GM18526 (cell line): ENCODE data around the gene SHOC1.

ENCODE experiments used
- POLR2A ChIP-seq: IDR thresholded peaks from 3 replicates; pipeline ENCODE4 v1.6.1; 2011; ENCODE audit not compliant: insufficient read length; ENCODE audit errors: extremely low read depth

SHOC1 gene

DNA sequence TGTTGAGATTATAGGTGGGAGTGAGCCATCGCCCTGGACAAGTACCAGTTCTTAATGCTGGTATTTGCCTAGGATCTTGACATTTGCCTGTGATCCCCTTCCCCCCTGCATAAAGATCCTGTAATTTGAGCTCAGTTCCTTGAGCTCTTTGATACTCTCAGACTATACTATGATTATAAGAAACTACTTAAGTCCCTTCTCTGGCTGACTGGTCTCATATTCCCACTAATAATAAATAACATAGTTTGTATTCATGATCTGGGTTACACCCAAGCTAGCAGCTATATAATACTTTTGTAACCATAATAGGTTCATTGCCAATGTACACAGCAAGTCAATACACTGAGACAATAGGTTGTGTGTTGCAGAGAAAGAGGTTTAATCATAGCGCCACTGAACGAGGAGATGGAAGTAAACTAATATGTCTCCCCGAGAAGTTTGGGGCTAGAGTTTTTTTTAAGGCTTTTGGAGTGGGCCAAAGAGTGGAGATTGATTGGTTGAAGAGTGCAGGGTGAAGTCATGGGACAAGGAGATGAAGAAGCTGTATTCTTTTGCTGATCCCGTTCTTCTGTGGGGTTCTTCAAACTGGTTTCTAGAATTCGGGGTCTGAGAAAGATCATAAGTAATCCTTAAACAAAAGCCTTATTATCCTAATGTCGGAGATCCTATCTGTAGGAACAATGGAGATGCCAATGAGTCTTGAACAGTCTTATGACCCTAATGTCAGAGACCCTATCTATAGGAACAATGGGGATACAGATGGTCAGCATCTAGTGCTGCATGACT is 20.7 kb upstream of the SHOC1 start:
- TF ChIP-seq POLR2A: no peak

DNA sequence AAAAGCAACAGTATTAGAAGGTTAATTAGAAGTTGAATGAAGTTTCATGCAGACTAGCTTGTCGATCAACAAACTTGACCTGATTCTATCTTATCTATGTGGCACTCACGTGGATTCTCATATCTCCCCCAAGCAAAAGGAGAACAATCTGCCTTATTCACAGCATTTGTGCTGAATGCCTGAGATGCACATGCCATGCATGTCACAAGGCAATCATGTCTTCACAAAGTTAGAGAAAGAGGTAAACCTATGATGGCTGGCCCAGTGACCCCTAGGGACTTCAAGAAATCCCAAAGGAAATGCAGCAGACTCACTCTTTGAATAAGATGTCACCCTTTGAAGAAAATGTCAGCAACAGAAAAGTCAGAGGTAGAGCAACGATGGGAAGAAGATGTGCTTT is 17.6 kb upstream of the SHOC1 start:
- TF ChIP-seq POLR2A: no peak

DNA sequence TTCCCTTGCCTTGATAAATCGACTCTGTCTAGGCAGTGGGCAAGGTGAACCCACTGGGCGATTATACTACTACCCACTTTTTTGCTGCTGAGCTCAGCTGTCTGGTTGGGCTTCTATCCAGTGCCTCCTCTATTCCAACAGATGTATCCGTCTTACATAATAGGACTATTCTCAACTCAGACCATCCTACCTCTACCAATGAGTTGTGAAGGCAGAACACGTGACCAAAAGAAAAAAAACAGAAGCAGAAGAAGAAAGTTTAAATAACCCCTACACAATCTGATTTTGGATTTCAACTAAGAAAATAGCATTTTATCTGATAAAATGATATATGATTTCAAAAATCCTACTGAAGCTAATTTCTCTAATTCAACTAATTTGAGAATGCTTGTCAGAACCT is 16.2 kb upstream of the SHOC1 start:
- TF ChIP-seq POLR2A: no peak

DNA sequence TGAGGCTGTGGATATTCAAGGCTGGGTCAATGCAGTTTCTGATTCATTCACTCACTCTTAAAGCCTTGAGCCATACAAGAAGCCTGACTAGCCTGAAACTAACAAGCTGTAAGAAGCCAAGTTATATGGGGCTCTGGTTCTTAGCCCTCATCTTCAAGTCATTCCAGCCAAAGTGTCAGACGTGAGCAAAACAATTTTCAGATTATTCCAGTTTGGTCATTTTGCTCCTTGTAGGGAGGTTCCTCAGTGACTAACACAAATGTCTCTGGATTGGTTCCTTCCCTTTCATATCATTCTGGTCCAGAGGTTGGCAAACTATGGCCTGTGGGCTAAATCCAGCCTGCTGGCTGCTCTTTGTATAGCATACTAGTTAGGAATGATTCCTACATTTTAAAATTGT is 12.5 kb upstream of the SHOC1 start:
- TF ChIP-seq POLR2A: no peak

DNA sequence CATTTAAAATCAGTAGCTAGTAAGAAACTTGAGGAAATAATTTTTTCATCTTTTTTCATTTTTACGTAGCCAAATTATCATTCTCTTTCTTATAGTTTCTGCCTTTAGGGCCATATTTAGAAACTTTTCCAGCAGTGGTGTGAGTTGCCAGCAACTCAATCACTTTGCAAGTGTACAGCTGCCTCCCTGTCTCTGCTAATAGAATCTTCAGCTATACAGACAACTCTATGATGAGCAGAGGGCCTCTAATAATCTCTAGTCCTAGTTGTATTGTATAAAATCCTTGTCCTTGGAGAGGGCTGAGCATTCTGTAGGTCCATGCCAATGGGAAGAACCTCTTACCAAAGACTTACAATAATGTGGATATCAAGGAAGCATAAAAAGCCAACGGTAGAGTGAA is 11.5 kb upstream of the SHOC1 start:
- no peak for TF ChIP-seq POLR2A

DNA sequence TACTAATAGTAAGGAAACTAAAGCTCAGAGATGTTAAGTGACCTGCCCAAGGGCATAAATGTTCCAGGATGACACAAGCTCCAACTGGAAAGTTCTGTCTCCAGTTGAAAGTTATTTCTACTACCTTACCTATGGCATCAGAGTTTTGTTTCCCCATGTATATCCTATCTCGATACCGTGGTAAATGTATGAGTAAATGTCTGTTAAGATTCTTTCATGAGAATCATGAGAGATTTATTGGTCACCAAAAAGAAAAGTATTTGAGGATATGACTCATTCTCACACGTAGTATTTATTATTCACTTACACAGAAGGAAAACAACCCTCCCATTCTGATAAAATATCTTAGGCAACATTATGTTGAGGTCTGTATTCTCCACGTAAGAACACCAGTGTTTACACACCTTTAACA is 11.1 kb upstream of the SHOC1 start:
- TF ChIP-seq POLR2A: no peak

DNA sequence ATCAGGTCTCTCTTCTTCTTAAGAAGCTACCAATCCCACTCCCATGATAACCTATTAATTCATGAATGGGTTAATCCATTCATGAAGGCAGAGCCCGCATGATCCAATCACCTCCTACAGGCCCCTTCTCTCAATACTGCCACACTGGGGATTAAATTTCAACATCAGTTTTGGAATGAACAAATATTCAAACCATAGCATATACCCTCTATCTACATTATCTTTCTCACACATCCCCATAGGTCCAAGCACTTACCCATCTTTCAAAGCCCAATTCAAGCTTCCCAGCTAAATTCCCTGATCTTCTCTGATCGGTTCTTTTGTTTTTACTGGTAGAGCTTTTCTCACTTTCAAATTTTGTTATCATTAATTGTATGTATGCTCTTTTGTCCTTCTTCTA is 10.5 kb upstream of the SHOC1 start:
- no peak for TF ChIP-seq POLR2A

DNA sequence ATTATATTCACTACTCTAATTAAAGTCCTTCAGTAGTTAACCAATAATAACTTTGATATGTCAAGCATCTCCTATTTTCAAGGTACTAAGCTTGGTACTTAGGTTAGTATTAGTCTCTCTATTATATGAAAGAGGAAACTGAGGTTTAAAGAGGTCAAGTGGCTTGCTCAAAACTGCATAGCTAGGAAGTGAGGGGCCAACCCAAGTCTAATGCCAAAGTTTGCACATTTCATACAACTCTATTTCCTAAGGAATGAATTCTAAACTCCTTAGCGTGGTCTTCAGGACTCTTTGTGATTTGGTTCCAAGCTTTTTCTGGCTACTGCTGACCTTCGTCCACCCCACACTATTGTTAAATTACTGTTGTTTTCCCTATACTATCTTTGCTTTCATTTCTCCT is 9.9 kb upstream of the SHOC1 start:
- TF ChIP-seq POLR2A: no peak

DNA sequence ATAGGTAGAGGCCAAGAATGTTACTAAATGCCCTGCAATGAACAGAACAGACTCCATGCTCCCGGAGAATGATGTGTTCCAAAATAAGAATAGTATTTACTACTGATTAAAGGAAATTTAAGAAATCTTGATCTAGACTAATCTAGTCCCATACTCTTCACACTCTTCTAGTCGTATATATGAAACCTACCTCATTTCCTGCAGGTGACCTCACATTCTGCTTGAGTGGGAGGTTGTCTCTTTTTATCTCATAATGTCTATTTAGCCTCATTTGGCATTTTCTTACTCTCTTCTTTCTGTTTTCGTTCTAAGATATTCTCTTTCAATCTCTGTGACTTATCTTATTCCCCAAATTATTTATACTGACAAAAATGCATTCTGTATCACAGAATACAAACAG is 9.2 kb upstream of the SHOC1 start:
- TF ChIP-seq POLR2A: no peak

DNA sequence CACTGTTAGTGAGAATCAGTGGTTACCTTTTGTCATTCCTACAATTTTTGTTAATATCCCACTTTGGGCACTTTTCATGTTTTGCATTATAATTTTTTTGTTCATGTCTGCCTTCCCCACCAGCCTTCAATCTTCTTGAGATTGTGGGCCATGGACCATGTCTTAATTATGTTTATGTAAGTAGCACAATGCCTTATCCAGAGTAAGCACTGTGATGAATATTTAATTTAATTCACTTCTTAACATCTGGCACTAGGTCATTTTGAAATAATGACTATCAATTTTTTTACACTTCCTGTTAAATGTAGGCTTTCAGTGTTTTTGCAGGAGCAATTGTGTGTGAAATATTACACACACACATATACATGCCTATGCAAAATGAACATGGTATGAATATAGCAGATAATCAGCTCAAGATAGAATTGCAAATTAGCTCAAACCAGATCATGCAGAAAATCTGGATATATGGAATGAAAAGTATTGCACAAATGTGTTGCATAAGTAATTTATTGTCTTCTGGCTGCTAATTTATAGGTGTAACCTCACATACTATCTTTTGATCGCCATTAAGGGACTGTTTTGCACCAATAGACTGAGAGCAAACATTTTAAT is 5.3 kb upstream of the SHOC1 start:
- no peak for TF ChIP-seq POLR2A

DNA sequence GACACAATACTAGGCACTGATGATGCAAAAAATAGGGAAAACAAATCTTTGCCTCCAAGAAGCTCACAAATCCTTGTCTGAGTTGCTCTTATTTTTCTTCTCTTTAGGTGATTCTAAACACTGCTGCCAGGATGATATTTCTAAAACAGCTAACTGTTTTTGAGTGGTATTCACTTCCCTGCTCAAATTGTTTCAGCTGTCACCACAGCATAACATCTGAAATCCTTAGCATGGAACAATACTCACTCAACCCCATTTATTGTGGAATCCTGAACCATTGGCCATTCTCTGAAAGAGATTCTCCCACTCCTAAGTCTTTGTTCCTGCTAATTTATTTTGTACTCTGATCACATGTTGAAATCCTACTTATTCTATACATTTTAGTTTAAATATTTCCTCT is 4.8 kb upstream of the SHOC1 start:
- no peak for TF ChIP-seq POLR2A

DNA sequence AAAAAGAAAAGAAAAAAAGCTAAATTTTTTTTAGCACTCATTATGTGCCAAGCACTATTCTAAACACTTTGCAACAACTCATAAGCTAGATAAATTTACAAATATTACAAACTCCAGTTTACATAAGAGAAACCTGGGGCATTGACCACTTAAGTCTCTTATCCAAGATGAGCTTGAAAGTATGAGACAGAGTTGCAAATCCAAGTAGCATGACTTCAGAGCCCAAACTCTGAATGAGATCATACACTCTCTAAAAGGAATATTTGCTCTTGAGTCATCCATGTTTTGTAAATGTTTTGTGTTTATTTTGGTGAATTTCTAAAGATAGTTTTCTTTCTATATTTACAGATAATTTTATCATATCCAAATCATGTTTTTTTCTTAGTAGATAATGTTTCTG is 4.0 kb upstream of the SHOC1 start:
- TF ChIP-seq POLR2A: no peak

DNA sequence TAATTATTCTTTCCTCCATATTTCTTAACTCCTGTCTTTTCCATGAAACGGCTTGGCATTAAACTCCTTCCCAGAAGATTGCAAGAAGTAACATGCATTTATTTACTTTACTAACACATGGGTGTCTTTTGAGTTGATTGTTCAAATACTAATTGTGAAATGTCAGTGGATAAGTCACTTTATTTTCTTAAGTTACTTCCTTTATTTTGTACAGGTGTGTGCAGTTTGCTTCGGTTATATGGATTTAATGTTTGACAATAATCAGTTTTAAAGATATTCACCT is 761 bp upstream of the SHOC1 start:
- TF ChIP-seq POLR2A: no peak

DNA sequence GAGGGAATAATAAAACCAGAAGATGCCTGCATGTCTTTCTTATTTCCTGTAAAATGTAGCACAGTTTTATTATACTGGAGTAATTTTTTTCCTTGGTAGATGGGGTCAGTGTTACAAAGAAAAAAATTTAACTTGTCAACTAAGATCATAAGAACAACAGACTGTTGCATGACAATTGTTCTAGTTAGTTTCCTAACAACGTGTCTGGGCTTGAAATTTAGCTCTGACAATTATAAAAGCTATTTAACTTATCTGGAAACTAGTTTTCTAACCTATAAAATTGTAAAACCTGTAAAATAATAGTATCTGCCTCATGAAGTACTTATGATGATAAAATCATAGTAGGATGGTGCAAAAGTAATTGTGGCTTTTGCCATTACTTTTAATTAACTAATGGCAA is 4.9 kb downstream of the SHOC1 start:
- no peak for TF ChIP-seq POLR2A

DNA sequence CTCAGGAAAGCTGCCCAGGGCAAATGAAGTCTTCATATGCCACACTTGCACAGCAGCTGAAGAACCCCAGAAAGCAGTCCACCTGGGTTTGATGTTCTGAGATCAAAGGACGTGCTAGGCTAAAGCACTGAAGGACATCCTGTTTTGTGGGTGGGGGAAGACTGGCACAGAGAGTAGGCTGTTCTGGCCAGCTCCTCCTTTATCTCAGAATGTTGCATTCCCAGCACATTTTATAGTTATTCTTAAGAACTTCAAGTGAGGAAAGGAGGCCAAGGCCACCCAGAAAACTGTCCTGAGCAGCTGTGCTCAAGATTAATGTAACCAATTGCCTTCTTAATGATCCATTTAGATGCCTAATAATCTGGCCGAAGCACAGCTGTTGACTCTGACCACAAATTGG is 10.9 kb downstream of the SHOC1 start:
- TF ChIP-seq POLR2A: no peak

DNA sequence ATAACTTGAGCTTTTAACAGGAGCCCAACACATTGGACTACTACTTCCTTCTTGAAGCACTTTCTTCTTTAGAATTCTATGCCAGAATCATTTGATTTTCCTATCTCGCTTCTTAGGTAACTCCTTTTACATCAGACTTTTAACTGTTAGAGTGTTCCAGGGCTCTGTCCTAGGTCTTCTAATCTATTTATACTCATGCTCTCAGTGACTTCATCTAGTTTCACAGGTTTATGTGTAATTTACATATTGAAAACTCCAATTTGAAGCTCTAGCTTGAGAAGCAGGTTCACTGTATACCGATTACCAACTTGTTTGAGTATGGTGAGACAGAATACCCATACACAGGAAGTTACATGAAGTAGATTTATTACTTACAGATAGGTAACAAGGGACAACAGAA is 11.3 kb downstream of the SHOC1 start:
- no peak for TF ChIP-seq POLR2A

DNA sequence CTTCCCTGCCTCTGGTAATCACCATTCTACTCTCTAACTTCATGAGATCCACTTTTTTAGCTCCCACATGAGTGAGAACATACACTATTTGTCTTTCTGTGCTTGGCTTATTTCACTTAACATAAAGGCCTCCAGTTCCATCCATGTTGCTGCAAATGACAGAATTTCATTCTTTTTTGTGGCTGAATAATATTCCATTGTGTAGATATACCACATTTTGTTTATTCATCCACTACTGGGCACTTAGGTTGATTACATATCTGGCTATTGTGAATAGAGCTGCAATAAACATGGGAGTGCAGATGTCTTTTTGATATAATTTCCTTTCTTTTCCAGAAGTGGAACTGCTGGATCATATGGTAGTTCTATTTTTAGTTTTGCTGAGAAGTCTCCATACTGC is 28.7 kb downstream of the SHOC1 start:
- no peak for TF ChIP-seq POLR2A
